Neural progenitor cell (in vitro differentiated cells): Measurements from ENCODE around the gene MYOZ3.

Source experiments
- CTCF ChIP-seq: fragments of 200-600 bp; sonication (generic); IDR thresholded peaks from 2 replicates; pipeline ENCODE4 v1.5.1; 2017; ENCODE audit warnings: antibody characterized with exemption, mild to moderate bottlenecking
- EZH2phosphoT487 ChIP-seq: fragments of 200-600 bp; sonication (generic); IDR thresholded peaks from 2 replicates; pipeline ENCODE4 v1.6.1; 2017; ENCODE audit warnings: antibody characterized with exemption

- no peak for TF ChIP-seq CTCF
- TF ChIP-seq EZH2phosphoT487: no peak
Measured at GRCh38 chr5:150632305-150633160, 28.5 kb upstream of the MYOZ3 start.
